GM18508 (cell line): Measurements from ENCODE around the gene CTR9.
"Not testable (repeated sequence)": the region's sequence is repeated elsewhere in the genome, so short reads cannot be mapped to it uniquely, and the experiment has no call there.

Experiments used
- ATAC-seq: cut with Tn5 transposase; IDR thresholded peaks from one replicate; pipeline ENCODE4 v1.9.1; 2021; ENCODE audit warnings: moderate number of reproducible peaks; ENCODE audit not compliant: insufficient read depth, unreplicated experiment

The CTR9 gene

GRCh38 chr11:10808553-10809372 lies 57.7 kb downstream of the CTR9 start, which contains the start of gene EIF4G2:
EIF4G2 (minus strand) TSS chr11:10808926.
- peak; percentile 78 for ATAC-seq

DNA sequence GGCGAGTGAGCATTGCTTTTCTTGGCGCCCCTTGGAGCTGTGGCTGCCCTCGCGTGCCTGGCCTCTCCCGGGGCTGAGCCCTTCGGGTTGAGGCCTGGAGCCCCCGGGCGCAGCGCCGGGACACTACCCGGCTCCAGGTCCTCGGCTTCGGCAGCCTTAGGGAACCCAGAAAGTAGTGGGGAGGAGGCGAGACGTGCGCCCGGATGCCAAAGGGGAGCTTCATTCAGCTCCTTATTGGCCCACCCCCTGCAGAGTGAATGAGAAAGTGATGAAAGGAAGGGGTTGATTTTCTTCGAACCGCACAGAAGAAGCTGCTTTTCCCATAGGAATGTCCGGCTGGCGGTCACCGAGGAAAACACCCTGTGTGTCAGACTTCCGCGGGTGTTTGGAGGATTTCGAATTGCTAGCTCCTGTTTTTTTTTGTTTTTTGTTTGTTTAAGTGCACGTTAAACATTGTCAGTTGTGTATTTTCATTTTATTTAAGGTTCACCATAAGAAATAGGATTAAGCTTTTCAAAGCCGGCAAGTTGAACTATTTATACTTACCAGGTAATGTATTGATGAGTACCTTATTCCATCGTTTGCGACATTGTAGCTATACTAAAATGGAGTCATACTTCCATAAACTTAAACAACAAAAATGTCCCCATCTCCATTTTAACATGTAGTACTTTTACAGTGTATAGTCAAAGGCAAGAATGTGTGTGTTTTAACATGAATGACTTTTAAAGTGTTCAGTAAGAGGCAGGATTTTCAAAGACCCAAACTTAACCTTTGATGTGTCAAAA lies 58.5 kb downstream of the CTR9 start:
- ATAC-seq: peak; percentile 8

DNA sequence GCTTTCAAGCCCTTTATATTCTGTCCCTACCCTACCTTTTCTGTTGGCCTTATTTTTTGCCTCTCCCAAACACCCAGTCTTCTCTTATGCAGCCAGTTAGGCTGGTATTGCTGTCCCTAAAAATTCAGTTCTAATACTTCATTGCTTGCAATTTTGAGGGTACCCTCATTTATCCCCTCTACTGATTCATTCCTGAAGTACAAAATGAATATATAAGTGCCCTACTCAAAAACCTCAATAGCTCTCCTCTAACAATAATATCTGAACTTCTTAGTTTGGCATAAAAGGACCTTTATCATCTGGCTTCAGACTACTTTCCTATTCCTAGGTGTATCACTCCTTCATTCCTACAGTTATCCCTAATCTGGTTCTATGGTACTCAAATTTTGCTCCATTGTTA lies 62.9 kb downstream of the CTR9 start:
- no peak for ATAC-seq

DNA sequence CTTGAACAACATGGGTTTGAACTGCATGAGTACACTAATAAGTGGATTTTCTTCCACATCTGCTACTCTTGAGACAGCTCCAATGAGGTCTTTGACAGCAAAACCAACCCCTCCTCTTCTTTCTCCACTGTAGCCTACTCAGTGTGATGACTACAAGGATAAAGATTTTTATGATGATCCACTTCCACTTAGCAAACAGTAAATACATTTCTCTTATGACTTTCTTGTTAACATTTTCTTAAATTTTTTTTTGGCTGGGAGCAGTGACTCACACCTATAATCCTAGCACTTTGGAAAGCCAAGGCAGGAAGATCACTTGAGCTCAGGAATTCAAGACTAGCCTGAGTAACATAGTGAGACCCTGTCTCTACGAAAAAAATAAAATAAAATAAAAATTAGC lies 67.5 kb downstream of the CTR9 start:
- no peak for ATAC-seq

GRCh38 chr11:10822491-10822890 lies 71.4 kb downstream of the CTR9 start:
- ATAC-seq: not testable (repeated sequence)

- no peak for ATAC-seq
Measured at GRCh38 chr11:10823152-10823579, 72.1 kb downstream of the CTR9 start.

GRCh38 chr11:10824888-10825287 lies 73.8 kb downstream of the CTR9 start:
- no peak for ATAC-seq

DNA sequence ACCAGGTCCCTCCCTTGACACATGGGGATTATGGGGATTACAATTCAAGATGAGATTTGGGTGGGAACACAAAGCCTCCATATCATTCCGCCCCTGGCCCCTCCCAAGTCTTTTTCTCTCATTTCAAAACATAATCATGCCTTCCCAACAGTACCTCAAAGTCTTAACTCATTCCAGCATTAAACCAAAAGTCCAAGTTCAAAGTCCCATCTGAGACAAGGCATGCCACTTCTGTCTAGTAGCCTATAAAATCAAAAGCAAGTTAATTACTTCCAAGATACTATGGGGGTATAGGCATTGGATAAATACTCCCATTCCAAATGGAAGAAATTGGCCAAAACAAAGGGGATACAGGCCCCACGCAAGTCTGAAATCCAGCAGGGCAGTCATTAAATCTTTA lies 77.4 kb downstream of the CTR9 start:
- no peak for ATAC-seq

GRCh38 chr11:10829139-10829538 lies 78.1 kb downstream of the CTR9 start:
- ATAC-seq: no peak
